SK-N-SH treated with all-trans-retinoic acid at 6 μM for 48 hours (cell line): ENCODE measurements around the gene CLEC16A.

Experiments used
- ATAC-seq: fragments of 200-7000 bp; cut with Tn5 transposase; 3 replicates; pipeline ENCODE4 v1.9.1; 2020; ENCODE audit warnings: mild to moderate bottlenecking, moderate library complexity
- ARNTL ChIP-seq: fragments of 450-650 bp; formaldehyde crosslinking; IDR thresholded peaks from 2 replicates; pipeline ENCODE4 v1.5.0; 2020; ENCODE audit warnings: low read depth, mild to moderate bottlenecking, moderate library complexity, borderline replicate concordance
- CSDC2 ChIP-seq: fragments of 250-450 bp; sonication (Bioruptor Pico); IDR thresholded peaks from 2 replicates; pipeline ENCODE4 v1.5.0; 2020; ENCODE audit warnings: mild to moderate bottlenecking, moderate library complexity
- ESRRG ChIP-seq: fragments of 250-450 bp; sonication (Bioruptor Pico); IDR thresholded peaks from 2 replicates; pipeline ENCODE4 v1.6.1; 2021; ENCODE audit warnings: mild to moderate bottlenecking
- ISL1 ChIP-seq: fragments of 250-450 bp; sonication (Bioruptor Pico); IDR thresholded peaks from 2 replicates; pipeline ENCODE4 v2.1.2; 2022; ENCODE audit warnings: mild to moderate bottlenecking, moderate library complexity
- OSR1 ChIP-seq: fragments of 250-450 bp; sonication (Bioruptor Pico); IDR thresholded peaks from 2 replicates; pipeline ENCODE4 v1.8.0; 2022; ENCODE audit warnings: moderate library complexity, mild to moderate bottlenecking, inconsistent platforms
- PPARA ChIP-seq: fragments of 250-450 bp; sonication (Bioruptor Pico); IDR thresholded peaks from 2 replicates; pipeline ENCODE4 v1.5.0; 2020; ENCODE audit warnings: mild to moderate bottlenecking, borderline replicate concordance
- SNAI2 ChIP-seq: fragments of 250-450 bp; sonication (Bioruptor Pico); IDR thresholded peaks from 2 replicates; pipeline ENCODE4 v1.5.0; 2020; ENCODE audit warnings: mild to moderate bottlenecking, moderate library complexity
- TCF4 ChIP-seq: fragments of 250-450 bp; sonication (Bioruptor Pico); IDR thresholded peaks from 2 replicates; pipeline ENCODE4 v1.8.0; 2021; ENCODE audit warnings: mild to moderate bottlenecking, moderate library complexity, borderline replicate concordance
- TOX ChIP-seq: fragments of 250-450 bp; sonication (Bioruptor Pico); IDR thresholded peaks from 2 replicates; pipeline ENCODE4 v1.8.0; 2021; ENCODE audit warnings: mild to moderate bottlenecking, moderate library complexity, borderline replicate concordance
- ZFP3 ChIP-seq: fragments of 250-450 bp; sonication (Bioruptor Pico); IDR thresholded peaks from 2 replicates; pipeline ENCODE4 v1.5.0; 2020; ENCODE audit warnings: mild to moderate bottlenecking, moderate library complexity
- ZFP30 ChIP-seq: fragments of 450-650 bp; formaldehyde crosslinking; IDR thresholded peaks from 2 replicates; pipeline ENCODE4 v1.5.0; 2022; ENCODE audit warnings: mild to moderate bottlenecking, moderate library complexity
- ZNF565 ChIP-seq: fragments of 450-650 bp; formaldehyde crosslinking; conservative IDR thresholded peaks from 2 replicates; pipeline ENCODE4 v1.5.0; 2020; ENCODE audit warnings: low read depth, mild to moderate bottlenecking, moderate library complexity
- ZNF8 ChIP-seq: fragments of 450-650 bp; formaldehyde crosslinking; IDR thresholded peaks from 2 replicates; pipeline ENCODE4 v1.5.0; 2020; ENCODE audit warnings: mild to moderate bottlenecking, moderate library complexity
- TF ChIP-seq, protein P1 (sequence below): fragments of 250-450 bp; sonication (Bioruptor Pico); IDR thresholded peaks from 2 replicates; pipeline ENCODE4 v1.8.0; 2021; ENCODE audit warnings: low read depth, mild to moderate bottlenecking, moderate library complexity, borderline replicate concordance
- TF ChIP-seq, protein P2 (sequence below): fragments of 250-450 bp; sonication (Bioruptor Pico); IDR thresholded peaks from 2 replicates; pipeline ENCODE4 v1.5.1; 2020; ENCODE audit warnings: low read depth, mild to moderate bottlenecking, moderate library complexity
- TF ChIP-seq, protein P3 (sequence below): fragments of 250-450 bp; sonication (Bioruptor Pico); IDR thresholded peaks from 2 replicates; pipeline ENCODE4 v1.5.1; 2021; ENCODE audit warnings: mild to moderate bottlenecking, moderate library complexity
- TF ChIP-seq, protein P4 (sequence below): fragments of 250-450 bp; sonication (Bioruptor Pico); IDR thresholded peaks from 2 replicates; pipeline ENCODE4 v1.5.0; 2020; ENCODE audit warnings: mild to moderate bottlenecking, moderate library complexity
- TF ChIP-seq, protein P5 (sequence below): fragments of 250-450 bp; sonication (Bioruptor Pico); IDR thresholded peaks from 2 replicates; pipeline ENCODE4 v1.8.0; 2020; ENCODE audit warnings: mild to moderate bottlenecking, moderate library complexity, borderline replicate concordance

CLEC16A gene

DNA sequence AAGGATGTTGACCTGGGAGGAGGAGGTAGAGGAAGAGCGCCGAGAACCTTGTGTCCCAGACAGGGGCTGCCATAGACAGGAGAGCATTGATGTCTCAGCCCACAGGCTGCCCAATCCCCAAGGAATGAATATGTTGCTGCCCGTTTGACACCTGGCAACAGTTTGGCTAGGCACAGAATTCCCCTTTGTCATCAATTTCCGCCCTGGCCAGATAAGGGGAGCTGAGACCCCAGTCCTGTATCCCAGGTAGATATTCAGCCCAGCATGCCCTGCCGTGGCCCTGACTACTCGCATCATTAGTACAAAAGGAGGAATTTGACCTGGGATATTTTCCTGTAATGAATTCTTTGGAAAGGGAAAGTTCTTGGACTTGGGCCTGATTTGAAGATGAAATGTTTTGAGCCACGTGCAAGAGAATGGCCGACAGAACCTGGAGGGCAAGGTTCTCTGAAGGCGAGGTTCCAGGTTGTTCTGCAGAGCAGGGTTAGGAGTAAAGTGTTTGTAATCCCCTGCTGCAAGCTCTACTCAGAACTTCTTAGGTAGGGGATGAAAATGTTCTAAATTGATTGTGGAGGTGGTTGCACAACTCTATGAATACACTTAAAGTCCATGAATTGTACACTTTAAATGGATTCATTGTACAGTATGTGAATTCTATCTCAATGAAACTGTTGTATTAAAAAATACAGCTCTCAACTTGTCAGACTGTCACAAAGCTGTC is 202.8 kb downstream of the CLEC16A start (continued):
- TF ChIP-seq, protein P1, sequence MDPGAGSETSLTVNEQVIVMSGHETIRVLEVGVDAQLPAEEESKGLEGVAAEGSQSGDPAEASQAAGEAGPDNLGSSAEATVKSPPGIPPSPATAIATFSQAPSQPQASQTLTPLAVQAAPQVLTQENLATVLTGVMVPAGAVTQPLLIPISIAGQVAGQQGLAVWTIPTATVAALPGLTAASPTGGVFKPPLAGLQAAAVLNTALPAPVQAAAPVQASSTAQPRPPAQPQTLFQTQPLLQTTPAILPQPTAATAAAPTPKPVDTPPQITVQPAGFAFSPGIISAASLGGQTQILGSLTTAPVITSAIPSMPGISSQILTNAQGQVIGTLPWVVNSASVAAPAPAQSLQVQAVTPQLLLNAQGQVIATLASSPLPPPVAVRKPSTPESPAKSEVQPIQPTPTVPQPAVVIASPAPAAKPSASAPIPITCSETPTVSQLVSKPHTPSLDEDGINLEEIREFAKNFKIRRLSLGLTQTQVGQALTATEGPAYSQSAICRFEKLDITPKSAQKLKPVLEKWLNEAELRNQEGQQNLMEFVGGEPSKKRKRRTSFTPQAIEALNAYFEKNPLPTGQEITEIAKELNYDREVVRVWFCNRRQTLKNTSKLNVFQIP (CRISPR knock-in tag) = no peak
- TF ChIP-seq SNAI2 (CRISPR knock-in tag) (no peak), ISL1 (CRISPR knock-in tag) (no peak)
- TF ChIP-seq, protein P2, sequence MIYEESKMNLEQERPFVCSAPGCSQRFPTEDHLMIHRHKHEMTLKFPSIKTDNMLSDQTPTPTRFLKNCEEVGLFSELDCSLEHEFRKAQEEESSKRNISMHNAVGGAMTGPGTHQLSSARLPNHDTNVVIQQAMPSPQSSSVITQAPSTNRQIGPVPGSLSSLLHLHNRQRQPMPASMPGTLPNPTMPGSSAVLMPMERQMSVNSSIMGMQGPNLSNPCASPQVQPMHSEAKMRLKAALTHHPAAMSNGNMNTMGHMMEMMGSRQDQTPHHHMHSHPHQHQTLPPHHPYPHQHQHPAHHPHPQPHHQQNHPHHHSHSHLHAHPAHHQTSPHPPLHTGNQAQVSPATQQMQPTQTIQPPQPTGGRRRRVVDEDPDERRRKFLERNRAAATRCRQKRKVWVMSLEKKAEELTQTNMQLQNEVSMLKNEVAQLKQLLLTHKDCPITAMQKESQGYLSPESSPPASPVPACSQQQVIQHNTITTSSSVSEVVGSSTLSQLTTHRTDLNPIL (CRISPR knock-in tag) = no peak
- TF ChIP-seq, protein P3, sequence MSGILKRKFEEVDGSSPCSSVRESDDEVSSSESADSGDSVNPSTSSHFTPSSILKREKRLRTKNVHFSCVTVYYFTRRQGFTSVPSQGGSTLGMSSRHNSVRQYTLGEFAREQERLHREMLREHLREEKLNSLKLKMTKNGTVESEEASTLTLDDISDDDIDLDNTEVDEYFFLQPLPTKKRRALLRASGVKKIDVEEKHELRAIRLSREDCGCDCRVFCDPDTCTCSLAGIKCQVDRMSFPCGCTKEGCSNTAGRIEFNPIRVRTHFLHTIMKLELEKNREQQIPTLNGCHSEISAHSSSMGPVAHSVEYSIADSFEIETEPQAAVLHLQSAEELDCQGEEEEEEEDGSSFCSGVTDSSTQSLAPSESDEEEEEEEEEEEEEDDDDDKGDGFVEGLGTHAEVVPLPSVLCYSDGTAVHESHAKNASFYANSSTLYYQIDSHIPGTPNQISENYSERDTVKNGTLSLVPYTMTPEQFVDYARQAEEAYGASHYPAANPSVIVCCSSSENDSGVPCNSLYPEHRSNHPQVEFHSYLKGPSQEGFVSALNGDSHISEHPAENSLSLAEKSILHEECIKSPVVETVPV (CRISPR knock-in tag) = no peak

DNA sequence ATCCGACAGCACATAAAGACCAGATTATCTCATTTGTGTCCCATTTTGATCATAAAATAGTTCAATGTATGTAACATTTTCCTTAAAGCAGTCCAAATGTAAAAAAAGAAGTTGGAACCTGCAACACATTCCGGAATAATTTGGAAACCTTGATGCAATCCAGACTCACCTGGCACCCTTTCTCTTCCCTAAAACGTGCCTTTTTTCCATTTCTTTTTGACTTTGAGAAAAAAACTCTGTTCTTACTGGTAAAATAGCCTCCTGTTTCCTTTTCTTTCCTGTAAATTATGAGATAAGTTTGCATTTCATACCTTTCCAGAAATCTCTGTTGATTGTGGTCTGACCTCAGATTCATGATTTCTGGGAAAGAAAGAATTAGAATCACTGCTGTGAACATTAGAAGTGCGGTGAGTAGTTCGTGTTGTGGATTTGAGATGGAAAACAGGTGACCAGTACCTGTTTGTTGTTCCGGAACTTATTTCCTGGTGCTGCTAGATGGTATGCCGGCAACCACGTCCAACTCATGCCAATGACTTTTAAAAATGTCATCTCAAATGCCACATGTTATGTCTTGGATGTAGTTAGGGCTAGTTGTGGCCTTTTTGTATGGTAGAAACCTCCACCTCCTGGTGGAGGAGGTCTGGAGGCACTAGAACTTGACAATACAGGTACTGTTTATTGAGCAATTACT is 203.5 kb downstream of the CLEC16A start:
- no peak for ATAC-seq
- TF ChIP-seq, protein P4, sequence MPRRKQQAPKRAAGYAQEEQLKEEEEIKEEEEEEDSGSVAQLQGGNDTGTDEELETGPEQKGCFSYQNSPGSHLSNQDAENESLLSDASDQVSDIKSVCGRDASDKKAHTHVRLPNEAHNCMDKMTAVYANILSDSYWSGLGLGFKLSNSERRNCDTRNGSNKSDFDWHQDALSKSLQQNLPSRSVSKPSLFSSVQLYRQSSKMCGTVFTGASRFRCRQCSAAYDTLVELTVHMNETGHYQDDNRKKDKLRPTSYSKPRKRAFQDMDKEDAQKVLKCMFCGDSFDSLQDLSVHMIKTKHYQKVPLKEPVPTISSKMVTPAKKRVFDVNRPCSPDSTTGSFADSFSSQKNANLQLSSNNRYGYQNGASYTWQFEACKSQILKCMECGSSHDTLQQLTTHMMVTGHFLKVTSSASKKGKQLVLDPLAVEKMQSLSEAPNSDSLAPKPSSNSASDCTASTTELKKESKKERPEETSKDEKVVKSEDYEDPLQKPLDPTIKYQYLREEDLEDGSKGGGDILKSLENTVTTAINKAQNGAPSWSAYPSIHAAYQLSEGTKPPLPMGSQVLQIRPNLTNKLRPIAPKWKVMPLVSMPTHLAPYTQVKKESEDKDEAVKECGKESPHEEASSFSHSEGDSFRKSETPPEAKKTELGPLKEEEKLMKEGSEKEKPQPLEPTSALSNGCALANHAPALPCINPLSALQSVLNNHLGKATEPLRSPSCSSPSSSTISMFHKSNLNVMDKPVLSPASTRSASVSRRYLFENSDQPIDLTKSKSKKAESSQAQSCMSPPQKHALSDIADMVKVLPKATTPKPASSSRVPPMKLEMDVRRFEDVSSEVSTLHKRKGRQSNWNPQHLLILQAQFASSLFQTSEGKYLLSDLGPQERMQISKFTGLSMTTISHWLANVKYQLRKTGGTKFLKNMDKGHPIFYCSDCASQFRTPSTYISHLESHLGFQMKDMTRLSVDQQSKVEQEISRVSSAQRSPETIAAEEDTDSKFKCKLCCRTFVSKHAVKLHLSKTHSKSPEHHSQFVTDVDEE (CRISPR knock-in tag) = no peak
- TF ChIP-seq ARNTL (CRISPR knock-in tag) (no peak), ISL1 (CRISPR knock-in tag) (no peak), ESRRG (CRISPR knock-in tag) (no peak), TCF4 (CRISPR knock-in tag) (no peak), OSR1 (CRISPR knock-in tag) (no peak), TOX (CRISPR knock-in tag) (no peak), ZNF8 (CRISPR knock-in tag) (no peak), ZFP3 (CRISPR knock-in tag) (no peak), CSDC2 (CRISPR knock-in tag) (no peak), ZFP30 (CRISPR knock-in tag) (no peak)
- TF ChIP-seq, protein P2 (CRISPR knock-in tag) = no peak
- TF ChIP-seq, protein P1 (CRISPR knock-in tag) = no peak

DNA sequence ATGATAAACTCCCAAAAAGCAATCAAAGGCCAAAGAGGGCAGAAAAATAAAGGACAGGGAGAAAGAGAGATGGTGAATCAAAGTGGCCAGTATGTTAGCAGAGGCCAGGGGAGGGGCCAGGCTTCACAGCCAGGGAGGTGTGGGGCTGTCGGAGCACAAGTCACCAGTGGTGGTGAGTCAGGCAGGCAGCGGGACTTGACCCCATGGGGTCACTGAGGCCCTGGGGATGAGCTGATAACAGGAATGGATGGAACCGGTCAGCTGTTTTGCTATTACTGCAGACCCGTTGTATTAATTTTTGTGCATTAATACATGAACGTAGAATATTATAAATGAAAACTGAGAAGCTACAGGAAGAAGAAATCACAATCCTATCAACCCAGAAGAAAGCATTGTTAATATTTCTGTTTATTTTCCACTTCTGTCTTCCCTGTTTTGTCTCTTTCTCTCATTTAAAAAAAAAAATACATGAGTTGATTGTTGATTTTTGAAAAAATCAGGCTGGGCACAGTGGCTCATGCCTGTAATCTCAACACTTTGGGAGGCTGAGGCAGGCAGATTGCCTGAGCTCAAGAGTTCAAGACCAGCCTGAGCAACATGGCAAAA is 204.8 kb downstream of the CLEC16A start:
- ATAC-seq = no peak
- no peak for TF ChIP-seq ZNF8 (CRISPR knock-in tag)
- no peak for TF ChIP-seq OSR1 (CRISPR knock-in tag)
- no peak for TF ChIP-seq ZNF565 (CRISPR knock-in tag)
- TF ChIP-seq, protein P4 (CRISPR knock-in tag) = no peak
- TF ChIP-seq, protein P5, sequence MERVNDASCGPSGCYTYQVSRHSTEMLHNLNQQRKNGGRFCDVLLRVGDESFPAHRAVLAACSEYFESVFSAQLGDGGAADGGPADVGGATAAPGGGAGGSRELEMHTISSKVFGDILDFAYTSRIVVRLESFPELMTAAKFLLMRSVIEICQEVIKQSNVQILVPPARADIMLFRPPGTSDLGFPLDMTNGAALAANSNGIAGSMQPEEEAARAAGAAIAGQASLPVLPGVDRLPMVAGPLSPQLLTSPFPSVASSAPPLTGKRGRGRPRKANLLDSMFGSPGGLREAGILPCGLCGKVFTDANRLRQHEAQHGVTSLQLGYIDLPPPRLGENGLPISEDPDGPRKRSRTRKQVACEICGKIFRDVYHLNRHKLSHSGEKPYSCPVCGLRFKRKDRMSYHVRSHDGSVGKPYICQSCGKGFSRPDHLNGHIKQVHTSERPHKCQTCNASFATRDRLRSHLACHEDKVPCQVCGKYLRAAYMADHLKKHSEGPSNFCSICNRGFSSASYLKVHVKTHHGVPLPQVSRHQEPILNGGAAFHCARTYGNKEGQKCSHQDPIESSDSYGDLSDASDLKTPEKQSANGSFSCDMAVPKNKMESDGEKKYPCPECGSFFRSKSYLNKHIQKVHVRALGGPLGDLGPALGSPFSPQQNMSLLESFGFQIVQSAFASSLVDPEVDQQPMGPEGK (CRISPR knock-in tag) = no peak
- TF ChIP-seq ZFP30 (CRISPR knock-in tag) = no peak
- no peak for TF ChIP-seq ZFP3 (CRISPR knock-in tag)
- no peak for TF ChIP-seq ARNTL (CRISPR knock-in tag)
- no peak for TF ChIP-seq ESRRG (CRISPR knock-in tag)
- TF ChIP-seq TOX (CRISPR knock-in tag) = no peak
- TF ChIP-seq PPARA (CRISPR knock-in tag) = no peak
